Loucy (cell line): ENCODE measurements around the gene RANGRF.

Source experiments
- EZH2phosphoT487 ChIP-seq: fragments of 200-600 bp; IDR thresholded peaks from 2 replicates; pipeline ENCODE4 v1.6.1; 2018; ENCODE audit warnings: antibody characterized with exemption, mild to moderate bottlenecking, moderate library complexity, borderline replicate concordance
- TF ChIP-seq, protein P1 (sequence below): fragments of 200-600 bp; sonication (generic); conservative IDR thresholded peaks from 2 replicates; pipeline ENCODE4 v1.5.1; 2014; ENCODE audit warnings: mild to moderate bottlenecking, antibody characterized with exemption, low read length

DNA sequence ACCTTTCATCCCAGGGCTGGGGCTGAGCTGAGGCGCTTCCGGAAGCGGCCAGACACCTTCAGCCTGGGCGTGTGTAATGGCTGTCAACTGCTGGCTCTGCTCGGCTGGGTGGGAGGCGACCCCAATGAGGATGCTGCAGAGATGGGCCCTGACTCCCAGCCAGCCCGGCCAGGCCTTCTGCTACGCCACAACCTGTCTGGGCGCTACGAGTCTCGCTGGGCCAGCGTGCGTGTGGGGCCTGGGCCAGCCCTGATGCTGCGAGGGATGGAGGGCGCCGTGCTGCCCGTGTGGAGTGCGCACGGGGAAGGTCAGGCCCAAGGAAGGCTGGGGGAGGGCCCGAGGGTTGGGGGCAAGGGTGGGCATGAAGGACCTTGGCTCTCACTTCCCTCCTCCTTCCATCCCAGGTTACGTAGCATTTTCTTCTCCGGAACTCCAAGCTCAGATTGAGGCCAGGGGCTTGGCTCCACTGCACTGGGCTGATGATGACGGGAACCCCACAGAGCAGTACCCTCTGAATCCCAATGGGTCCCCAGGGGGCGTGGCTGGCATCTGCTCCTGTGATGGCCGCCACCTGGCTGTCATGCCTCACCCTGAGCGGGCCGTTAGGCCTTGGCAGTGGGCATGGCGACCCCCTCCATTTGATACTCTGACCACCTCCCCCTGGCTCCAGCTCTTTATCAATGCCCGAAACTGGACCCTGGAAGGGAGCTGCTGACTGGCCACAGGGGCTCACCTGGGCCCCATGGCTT lies 19.7 kb upstream of the RANGRF start:
- TF ChIP-seq, protein P1, sequence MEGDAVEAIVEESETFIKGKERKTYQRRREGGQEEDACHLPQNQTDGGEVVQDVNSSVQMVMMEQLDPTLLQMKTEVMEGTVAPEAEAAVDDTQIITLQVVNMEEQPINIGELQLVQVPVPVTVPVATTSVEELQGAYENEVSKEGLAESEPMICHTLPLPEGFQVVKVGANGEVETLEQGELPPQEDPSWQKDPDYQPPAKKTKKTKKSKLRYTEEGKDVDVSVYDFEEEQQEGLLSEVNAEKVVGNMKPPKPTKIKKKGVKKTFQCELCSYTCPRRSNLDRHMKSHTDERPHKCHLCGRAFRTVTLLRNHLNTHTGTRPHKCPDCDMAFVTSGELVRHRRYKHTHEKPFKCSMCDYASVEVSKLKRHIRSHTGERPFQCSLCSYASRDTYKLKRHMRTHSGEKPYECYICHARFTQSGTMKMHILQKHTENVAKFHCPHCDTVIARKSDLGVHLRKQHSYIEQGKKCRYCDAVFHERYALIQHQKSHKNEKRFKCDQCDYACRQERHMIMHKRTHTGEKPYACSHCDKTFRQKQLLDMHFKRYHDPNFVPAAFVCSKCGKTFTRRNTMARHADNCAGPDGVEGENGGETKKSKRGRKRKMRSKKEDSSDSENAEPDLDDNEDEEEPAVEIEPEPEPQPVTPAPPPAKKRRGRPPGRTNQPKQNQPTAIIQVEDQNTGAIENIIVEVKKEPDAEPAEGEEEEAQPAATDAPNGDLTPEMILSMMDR, result no peak
- TF ChIP-seq EZH2phosphoT487, result no peak
